ENCODE results near the gene ADAM19. TPM values are rescaled to one million over a fixed set of nuclear protein-coding genes. Genes with fewer than 3 reads are reported as not detected.

The ADAM19 gene
- total RNA-seq, 6 experiments from 2014 or later: 75.4 to 152 (median 83.2) TPM

DNA sequence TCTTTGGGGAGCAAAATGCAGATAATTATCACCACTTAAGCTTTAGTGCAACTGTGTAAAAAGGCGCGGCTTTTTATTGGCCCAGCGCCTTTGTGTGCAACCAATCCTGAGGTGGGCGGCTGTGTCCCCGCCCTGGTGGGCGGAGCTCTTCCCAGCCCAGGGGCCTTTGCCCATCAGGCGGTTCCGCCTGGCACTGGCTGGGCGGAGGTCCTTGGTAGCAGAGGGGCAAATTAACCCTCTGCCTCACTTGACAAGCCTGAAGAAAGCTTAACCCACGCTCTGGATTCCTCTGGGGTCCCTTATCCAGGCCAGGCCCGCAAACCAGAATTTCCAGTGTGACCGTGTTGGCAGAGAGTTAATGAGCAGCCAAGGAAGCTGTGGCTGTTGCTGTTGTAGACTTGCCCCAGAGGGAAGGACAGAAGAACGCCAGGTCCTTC lies 128.4 kb downstream of the ADAM19 start:
- no peaks in the 10 kb centered on the region for H3K36me3 Mint-ChIP-seq (ENCODE audit: low read depth)
- H3K4me3 Mint-ChIP-seq: no peak overlapping the region
- no peaks in the 10 kb centered on the region for H3K9me3 Mint-ChIP-seq
- TF ChIP-seq, protein P1, sequence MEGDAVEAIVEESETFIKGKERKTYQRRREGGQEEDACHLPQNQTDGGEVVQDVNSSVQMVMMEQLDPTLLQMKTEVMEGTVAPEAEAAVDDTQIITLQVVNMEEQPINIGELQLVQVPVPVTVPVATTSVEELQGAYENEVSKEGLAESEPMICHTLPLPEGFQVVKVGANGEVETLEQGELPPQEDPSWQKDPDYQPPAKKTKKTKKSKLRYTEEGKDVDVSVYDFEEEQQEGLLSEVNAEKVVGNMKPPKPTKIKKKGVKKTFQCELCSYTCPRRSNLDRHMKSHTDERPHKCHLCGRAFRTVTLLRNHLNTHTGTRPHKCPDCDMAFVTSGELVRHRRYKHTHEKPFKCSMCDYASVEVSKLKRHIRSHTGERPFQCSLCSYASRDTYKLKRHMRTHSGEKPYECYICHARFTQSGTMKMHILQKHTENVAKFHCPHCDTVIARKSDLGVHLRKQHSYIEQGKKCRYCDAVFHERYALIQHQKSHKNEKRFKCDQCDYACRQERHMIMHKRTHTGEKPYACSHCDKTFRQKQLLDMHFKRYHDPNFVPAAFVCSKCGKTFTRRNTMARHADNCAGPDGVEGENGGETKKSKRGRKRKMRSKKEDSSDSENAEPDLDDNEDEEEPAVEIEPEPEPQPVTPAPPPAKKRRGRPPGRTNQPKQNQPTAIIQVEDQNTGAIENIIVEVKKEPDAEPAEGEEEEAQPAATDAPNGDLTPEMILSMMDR (IDR thresholded peaks at IDR 0.05): no peak
- peaks cover 2% of the 10 kb centered on the region for H3K27me3 Mint-ChIP-seq (ENCODE audit: insufficient read depth)
- no peak overlapping the region for H3K27ac Mint-ChIP-seq
- H3K4me1 Mint-ChIP-seq (ENCODE audit: low read depth): peaks cover 11% of the 10 kb centered on the region
- DNase-seq: no peak

DNA sequence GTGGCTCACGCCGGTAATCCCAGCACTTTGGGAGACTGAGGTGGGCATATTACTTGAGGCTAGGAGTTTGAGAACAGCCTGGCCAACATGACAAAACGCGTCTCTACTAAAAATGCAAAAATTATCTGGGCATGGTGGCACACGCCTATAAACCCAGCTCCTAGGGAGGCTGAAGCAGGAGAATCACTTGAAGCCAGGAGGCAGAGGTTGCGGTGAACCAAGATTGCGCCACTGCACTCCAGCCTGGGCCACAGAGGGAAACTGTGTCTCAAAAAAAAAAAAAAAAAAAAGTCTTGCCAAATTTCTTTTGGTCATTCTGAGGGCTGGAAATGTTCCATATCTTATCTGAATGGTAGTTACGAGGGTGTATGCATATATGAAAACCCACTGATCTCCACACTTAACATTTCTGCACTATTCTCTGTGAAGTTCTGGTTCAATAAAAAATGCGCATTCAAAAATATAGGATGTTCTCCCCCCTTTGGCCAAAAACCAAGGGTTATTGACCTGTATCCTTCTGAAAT lies 129.1 kb downstream of the ADAM19 start:
- DNase-seq: no peak
- Mint-ChIP-seq H3K4me3 (no peak overlapping the region), H3K27ac (no peak overlapping the region), H3K9me3 (no peaks in the 10 kb centered on the region), H3K27me3 (ENCODE audit: insufficient read depth) (no peaks in the 10 kb centered on the region; the same call in 1 of the 2 replicates), H3K36me3 (ENCODE audit: low read depth) (no peaks in the 10 kb centered on the region), H3K4me1 (ENCODE audit: low read depth) (peaks cover 11% of the 10 kb centered on the region)
- TF ChIP-seq, protein P1 (IDR thresholded peaks at IDR 0.05): no peak

DNA sequence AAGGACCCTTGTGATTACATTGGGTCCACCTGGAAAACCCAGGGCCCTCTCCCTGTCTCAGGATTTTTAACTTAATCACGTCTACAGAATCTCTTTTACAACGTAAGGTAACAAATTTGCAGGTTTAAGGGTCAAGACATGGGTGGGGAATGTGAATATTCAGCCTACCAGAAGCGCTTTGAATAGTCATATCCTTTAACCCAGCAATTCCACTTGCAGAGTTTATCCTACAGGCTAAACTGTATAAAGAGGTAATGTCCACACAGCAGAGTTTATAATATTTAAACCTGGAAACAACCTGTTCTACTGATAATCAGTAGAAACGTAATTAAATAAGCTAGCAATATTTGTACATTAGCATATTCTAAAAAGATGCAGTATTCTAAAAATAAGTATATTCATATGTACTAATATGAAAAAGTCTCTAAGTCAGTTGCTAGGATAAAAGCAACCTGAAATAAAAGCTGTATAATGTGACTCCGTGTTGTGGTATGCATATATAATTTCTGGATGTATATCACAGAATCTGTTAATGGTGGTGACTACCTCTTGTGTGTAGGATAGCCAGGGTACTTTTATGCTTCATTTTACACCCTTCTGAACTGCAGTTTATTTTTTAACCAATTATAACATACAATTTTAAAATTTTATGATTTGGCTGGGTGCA lies 129.7 kb downstream of the ADAM19 start:
- Mint-ChIP-seq H3K27me3 (ENCODE audit: insufficient read depth) (no peaks in the 10 kb centered on the region; the same call in 1 of the 2 replicates), H3K27ac (no peak overlapping the region), H3K36me3 (ENCODE audit: low read depth) (no peaks in the 10 kb centered on the region), H3K4me1 (ENCODE audit: low read depth) (peaks cover 11% of the 10 kb centered on the region), H3K4me3 (no peak overlapping the region), H3K9me3 (no peaks in the 10 kb centered on the region)
- TF ChIP-seq, protein P1 (IDR thresholded peaks at IDR 0.05): no peak
- DNase-seq: no peak

DNA sequence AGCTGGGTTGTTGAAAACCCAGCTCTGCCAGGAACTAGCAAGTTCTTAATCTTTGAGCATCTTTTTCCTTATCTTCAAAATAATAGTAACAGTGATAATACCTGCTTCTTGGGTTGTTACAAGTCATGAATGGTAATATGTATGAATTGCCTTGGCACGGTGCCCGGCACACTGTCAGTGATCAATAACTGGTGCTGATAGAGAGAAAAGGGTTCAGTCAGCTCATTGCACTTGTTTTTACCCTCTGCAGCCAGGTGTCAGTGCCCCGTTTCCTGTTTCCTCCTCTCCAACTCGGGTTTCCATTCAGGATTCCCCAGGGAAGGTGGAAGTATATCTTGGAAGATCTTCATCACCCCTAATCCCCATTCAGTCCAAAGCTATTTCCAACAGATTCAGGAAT lies 131.4 kb downstream of the ADAM19 start:
- Mint-ChIP-seq H3K9me3 (no peaks in the 10 kb centered on the region), H3K36me3 (ENCODE audit: low read depth) (no peaks in the 10 kb centered on the region), H3K27ac (no peak overlapping the region), H3K27me3 (ENCODE audit: insufficient read depth) (no peaks in the 10 kb centered on the region; the same call in 1 of the 2 replicates), H3K4me1 (ENCODE audit: low read depth) (peaks cover 11% of the 10 kb centered on the region), H3K4me3 (no peak overlapping the region)
- TF ChIP-seq, protein P1 (IDR thresholded peaks at IDR 0.05): no peak
- DNase-seq: no peak

DNA sequence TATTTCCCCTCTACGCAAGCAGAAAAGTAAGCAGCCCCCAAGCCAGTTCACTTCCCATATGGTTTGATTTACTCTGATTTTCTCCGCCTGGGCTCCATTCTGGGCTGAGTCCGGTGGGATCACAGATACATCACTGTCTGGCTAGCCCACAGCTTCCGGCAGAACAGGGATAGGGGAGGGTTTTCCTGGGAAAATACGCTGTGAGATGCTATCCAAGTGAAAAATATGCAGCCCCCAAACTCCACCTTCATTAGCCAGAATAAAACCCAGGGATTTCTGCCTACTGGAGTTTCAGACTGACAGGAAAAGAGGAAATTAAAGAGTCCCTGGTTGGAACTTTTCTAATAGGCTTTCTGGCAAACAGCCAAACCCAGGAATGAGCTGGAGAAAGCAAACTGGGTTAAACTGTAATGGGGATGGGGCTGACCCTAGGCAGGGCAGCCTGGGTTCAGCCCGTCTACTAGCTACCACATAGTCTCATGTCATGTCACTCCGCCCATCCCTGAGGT lies 132.5 kb downstream of the ADAM19 start:
- no peak overlapping the region for H3K27ac Mint-ChIP-seq
- H3K36me3 Mint-ChIP-seq (ENCODE audit: low read depth): no peaks in the 10 kb centered on the region
- H3K9me3 Mint-ChIP-seq: no peaks in the 10 kb centered on the region
- no peaks in the 10 kb centered on the region; the same call in 1 of the 2 replicates for H3K27me3 Mint-ChIP-seq (ENCODE audit: insufficient read depth)
- DNase-seq: no peak
- peak overlapping the region; percentile 32 for H3K4me3 Mint-ChIP-seq
- peaks cover 11% of the 10 kb centered on the region for H3K4me1 Mint-ChIP-seq (ENCODE audit: low read depth)
- TF ChIP-seq, protein P1 (IDR thresholded peaks at IDR 0.05): no peak

Data from HFFc6 (cell line).